Superior temporal gyrus (tissue), 1 donor: ENCODE results near the gene LIMD2.

Source experiments
- DNase-seq: peaks from one replicate; pipeline ENCODE4 v3.0.0-alpha.2; 2016; ENCODE audit errors: extremely low spot score

Gene LIMD2

DNA sequence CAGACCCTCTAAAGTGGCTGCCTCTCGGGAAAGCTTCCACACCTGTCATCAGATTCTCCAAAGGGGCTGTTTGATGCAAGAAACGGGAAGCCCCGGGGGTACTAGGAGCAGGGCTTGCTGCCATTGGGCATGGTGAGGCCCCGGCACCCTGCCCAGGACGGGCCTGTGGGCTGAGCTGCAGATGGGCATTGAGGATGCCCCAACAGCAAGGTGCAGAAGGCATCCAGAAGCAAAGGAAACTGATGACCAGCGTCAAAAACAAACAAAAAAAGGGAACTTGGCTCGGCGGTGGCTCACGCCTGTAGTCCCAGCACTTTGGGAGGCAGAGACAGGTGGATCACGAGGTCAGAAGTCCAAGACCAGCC is 1.5 kb upstream of the LIMD2 start:
- no peak for DNase-seq

DNA sequence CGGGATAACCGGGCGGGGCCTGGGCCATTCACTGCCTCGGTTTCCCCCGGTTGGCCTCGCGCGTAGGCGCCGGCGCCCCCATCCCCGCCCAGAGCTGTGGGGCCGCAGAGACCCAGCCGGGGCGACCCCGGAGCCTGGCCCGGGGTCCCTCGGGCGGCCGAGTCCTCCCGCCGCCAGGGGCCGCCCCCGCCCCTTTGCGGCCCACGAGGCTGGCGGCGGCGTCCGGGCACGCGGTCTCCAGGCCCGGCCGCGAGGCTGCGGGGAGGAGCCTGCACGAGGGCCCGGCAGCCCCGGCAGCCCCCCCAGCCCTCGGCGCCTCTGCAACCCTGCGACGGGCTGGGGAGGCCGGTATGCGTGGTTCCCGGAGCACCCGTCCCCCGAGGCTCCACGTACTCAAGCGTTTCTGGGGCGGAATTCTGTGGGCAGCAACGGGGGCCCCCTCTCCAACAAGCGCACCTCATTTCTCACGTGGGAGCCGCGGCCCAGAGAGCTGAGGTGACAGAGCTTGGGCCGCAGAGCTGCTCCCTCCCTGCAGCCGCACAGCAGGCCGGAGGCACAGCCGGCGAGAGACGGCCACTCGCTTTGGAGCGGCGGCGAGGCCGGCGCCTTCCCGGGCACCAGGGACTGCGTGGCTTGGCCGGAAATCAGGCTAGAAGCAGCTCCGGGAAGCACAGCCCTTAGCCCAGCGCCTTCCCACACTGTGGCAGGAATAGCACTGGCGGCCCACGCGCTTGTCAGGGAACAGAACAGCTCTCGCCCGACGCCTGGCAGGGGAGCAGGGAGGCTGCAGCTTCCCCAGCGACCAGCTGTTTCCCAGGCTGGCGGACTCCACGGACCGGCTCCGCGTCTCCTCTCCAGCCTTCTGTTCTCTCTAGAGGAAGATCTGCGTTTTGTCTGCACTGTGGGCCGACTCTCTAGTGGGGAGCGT is 867 bp upstream of the LIMD2 start:
- DNase-seq, result peak; percentile 66

DNA sequence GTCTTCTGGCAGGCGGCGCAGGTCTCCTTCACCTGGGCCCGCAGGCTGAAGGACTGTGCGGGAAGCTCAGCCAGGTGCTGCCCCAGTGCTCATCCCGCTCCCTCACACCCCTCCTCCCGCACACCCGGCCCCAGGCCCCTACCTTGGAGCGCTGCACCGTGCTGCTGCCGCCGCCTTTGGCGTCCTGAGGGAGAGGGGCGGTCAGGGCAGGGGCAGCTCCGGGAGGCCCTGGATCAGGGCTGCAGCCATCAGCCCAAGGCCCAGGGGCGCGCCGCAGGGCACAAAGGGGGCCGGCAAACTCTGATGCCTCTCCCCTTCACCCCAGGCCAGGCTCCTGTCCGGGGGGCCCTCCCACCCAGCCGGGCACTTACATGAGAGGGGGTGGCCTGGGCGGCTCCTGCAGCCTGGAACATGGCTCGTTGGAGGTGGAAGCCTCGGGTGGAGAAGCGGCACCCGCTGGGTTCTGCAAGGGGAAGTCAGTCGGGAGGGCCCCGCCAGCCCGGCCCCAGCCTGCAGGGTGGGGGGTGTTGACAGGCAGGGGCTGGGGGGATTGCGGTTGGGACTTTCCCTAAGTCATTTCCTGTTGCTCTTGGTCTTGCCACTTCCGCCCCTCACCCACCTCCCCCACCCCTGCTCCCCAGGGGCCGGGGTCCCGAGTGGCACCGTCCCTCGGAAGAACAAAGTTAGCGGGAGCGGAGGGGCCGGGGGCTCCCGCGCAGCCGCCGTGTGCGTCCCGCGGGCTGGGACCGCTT is 863 bp downstream of the LIMD2 start:
- DNase-seq, result no peak

DNA sequence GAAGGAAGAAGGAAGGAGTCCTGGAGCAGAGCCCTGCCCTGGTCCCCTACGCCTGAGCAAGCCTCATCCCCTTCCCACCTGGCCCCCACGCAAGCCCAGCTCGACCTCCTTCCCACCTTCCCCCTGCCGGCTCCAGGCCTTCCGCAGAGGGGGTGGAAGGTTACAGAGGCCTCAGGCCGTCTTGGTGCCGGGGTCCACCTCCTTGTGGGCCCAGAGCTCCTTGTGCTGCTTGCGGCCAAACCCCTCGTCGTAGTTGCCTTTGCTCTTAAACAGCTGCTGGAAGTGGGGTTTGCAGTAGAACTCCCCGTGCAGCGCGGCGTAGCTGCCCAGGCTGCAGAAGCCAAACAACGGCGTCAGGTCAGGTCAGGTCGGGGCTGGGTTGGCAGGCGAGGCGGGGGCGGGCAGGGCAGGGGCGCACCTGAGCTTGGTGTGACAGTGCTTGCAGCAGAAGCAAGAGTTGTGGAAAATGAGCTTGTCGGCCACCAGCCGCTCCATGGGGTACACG is 1.5 kb downstream of the LIMD2 start:
- no peak for DNase-seq

DNA sequence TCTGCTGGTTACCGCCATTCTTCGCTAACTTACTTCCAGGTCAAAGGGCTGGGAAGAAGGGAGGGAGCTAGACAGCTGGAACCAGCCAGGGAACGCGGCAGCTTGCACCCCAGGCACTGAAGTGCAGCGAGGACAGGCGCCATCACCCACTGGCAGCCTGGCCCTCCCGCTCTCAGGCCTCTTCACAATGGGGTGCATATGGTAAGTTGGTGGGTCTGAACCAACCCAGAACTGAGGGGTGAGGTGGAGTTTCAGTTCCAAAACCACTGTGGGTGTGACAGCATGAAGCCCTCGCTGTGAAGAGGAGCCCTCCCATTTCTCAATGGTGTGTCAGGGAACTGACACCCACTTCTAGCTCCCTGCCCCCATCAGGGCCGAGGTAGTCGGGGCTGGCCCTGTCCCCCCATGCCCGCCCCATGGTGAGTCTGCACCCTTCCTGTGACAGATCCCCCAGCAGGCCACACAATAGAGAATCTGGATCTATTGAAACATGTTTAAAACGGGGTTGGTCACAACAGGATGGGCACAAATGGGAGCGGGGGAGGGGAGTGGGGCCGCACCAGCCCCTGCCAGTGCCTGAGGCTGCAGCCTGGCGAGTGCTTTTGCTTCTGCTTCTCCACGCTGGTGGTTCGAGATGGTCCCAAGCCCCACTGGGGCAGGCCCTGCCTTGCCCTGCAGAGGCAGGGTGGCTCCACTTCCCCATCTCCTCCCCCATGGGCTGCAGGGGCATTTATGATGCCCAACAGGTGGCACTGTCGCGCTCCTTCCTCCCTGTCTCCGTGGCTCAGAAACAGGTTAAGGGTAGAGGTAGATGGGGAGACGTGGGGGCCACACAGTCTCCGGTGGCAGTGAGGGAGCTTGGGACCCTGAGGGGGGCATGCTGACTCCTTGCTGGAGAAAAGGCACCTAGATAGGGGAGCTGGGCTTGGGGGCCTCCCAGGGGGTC is 2.3 kb downstream of the LIMD2 start:
- DNase-seq, result no peak

DNA sequence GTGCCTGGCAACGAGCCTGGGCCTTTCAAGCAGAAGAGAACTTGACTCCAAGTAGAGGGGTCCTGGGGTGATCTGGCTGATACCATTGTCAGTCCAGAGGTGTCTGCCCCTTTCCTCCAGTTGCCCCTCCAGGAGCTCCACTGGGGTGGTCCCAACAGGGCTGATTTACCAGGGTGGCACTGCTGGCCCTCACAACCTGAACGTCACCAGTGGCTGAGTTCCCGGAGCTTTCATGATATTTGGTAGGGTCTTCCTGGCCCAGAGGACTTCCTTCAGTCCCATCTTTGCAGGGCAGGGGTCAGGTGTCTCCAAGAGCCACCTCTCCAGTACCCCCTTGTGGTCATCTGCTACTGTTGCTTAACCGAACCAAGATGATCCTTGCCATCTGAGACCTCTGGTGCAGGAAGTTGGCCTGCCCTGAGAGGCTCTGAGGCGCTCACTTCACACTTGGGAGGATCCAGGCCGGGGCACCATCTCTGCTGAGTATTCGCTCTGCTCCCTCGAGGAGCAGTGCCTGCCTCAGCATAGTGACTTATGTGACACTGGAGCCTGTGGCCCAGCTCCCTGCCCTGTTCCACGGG is 3.5 kb downstream of the LIMD2 start:
- DNase-seq, result no peak

DNA sequence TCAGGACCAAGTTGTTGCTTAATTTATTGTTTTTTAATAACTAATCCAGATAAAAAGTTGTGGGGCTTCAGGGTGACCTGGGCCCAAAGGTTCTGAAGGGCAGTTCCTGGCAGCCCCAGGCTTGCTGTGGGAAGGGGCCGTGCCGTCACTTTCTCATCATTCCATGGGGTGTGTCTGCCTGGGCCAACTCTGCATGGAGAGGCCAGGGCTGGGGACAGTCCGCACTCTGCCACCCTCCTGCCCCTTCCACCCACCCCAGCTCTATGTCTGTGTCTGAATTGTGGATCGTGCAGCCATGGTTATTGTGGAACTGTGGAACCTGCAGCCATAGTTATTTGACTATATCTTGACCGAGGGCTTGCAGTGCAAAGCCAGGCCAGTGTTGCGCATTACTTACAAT is 4.0 kb downstream of the LIMD2 start:
- DNase-seq, result no peak

DNA sequence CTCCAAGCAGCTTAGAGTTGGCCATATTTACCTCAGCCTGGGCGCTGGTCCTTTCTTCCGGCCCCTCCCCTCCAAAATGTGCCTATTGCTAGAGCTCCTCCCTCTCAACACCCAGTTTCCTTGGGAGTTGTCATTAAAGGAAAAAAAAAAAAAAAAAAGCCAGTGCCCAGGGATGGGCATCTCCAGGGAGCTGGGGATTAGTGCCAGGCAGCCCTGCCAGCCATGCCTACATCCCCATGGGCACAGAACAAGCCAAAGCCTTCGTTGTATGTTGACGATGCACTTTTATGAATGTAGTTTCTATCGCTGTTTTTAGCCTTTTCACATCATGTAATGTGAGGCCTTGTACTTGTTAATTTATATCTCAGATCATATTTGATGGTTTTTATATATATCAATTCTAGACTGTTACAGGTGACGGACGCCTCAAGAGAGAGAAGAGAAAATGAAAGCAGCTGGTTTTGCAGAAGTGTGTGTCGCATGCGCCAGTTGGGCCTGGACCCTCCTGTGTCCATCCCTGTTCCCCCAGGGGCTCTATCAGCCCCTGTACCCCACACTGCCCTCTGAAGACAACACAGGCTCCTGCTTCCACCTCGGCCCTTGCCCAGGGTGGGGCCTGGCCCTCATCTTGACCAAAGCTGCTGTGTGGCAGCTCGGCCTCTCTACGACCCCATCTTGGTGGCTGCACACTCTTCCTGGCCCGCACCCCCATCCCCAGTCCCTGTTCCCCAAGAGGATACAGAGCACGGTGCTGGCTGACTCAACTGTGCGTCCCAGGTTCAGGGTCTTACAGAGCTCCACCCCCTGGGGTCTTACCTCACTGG is 4.8 kb downstream of the LIMD2 start:
- DNase-seq, result peak; percentile 34

DNA sequence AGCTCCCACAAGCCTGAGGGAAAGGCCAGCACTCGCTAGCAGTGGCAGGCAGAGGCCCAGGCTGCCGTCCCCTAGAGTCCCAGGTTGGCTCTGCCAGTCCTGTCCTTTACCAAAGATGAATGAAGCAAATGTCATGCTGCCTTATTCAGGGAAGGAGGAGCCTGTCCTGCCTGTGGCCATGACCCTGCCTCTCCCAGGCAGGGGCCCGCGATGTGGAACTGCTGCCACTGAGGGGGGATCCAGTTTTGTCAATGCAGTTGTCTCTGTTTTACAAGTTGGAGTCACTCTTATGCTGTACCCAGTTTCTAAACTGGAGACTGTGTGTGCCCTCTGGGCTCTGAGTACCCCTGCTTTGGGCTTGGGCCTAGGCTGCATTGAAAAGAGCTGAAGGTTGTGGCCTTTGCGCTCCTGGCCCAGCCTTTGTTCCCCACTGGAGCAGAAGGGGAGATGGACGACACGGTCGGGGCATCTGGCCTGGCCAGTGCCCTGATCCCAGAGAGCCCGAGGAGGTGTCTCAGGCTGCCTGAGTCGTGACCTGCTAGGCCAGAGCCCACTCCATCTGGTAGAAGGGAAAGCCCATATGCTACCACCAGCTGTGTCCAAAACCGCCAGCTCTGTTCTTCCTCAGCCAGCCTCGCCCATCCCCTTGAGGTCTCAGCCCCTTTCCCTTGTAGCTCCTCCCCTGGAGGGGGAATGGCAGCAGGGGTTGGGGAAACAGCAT is 5.5 kb downstream of the LIMD2 start:
- no peak for DNase-seq

DNA sequence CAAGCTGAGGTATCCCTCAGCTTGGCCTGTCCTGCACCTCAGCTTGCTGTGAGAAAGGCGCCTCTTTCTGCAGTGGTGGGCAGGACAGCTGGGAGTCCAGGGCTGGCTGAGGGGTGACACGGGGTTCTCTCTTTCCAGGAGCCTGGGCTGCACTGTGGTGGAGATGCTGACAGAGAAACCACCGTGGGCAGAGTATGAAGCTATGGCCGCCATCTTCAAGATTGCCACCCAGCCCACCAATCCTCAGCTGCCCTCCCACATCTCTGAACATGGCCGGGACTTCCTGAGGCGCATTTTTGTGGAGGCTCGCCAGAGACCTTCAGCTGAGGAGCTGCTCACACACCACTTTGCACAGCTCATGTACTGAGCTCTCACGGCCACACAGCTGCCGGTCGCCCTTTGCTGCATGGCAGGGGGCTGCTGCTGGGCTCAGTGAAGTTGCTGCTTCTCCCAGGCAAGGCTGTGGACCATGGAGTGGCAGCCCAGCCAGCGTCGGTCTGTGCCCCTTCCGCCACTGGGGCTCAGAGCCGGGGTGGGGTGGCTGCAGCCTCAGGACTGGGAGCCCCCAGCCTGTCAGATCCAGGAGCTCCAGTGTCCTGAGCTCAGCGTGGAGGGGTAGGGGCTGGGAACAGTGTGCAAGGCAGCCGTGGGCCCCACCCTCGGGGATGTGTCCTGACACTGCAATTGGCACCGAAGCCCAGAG is 6.4 kb downstream of the LIMD2 start:
- DNase-seq, result no peak

DNA sequence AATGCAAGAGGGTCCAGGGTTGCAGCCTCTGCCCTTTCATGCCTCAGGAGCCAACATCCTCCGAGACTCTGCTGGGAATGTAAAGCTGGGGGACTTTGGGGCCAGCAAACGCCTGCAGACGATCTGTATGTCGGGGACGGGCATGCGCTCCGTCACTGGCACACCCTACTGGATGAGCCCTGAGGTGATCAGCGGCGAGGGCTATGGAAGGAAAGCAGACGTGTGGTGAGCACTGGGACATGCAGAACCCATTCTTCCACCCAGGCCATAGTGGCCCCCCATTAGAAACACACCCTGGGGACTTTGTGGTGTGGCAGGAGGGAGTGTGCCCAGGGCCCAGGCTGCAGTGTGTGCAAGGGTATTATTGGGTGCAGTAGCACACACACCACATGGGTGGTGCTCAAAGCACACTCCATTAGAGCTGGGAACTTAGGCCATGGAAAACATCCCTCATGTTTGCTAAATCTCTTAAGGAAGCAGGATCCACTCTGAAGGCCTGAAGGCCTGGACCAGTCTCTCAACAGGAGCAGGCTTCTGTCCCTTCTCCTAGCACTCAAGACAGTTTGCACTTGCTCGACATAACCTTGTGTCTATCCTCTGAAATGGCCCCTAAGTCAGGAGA is 7.6 kb downstream of the LIMD2 start:
- no peak for DNase-seq

DNA sequence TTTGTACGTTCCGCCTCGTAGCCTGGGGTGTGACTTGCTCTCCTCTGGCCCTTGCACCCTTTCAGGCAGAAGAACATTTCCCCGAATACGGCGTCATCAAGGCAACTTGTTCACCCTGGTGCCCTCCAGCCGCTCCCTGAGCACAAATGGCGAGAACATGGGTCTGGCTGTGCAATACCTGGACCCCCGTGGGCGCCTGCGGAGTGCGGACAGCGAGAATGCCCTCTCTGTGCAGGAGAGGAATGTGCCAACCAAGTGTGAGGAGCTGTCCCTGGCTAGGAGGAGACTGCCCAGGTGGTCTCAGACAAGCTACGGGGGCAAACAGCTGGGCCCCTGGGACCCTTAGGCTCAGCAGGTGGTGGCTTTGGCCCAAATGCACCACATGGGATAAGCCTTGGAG is 10.4 kb downstream of the LIMD2 start:
- DNase-seq, result no peak

DNA sequence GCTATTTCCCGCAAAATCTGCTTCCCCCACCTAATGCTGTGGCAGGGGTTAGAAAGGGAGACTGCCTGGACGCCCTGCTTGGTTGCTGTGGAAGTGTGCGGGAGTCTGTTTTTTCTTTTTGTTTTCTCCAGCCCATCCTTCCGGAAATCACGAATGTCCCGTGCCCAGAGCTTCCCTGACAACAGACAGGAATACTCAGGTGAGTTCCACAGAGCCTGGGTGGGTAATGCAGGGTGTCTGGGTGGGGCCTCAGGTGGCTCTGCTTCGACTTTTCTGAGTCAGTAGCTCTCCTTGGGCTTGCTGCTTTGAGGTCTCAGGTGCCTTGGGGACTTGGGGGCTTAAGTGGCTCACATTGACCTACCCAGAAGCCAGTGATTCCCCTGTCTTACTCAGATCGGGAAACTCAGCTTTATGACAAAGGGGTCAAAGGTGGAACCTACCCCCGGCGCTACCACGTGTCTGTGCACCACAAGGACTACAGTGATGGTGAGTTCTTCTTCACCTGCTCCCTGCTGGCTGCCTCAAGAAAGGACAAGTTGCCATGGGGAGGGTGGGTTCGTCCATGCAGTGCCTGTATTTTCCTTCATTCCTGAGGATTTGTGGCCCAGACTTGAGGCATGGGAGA is 11.4 kb downstream of the LIMD2 start:
- DNase-seq, result no peak

DNA sequence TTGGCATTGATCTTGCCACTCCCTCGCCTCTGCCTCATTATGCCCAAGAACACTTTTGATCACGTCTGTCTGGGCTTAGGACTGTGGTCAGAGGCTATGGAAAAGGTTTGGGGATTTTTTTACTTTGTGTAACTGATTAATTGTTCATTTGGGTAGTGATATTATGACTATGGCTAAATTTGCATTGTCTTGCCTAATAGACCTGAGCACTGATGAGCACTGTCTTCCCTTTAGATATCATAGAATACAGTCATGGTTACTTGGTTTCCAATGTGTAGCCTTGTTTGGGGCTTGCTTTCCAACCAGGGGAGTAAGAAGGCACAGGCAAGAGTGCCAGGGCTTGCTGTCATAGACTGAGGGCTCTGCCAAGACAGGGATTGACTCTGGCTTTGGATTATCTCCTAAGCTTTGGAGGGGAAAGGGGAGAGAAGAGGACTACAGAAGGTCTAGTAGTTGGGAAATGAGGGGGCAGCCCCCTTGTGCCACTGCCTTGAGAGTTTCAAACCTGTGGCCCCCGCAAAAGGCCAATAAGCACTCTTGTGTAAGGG is 13.7 kb downstream of the LIMD2 start:
- no peak for DNase-seq

DNA sequence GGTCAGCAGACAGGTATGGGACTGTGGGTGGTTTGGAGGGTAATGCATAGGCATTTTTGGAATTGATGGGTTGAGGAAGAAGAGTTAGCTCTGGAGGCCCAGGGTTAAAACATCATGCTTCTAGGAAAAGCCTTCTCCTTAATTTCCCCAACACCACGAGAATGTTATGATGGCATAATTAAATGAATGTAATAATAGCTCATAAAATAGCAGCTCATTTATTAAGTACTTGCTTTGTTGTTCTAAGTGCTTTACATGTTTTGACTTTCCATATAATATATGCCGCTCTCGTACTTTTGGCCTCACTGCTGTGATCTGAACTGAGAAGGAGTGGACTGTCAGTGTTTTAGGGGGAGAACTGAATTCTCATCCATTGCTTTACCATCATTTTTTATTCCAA is 14.3 kb downstream of the LIMD2 start:
- no peak for DNase-seq

DNA sequence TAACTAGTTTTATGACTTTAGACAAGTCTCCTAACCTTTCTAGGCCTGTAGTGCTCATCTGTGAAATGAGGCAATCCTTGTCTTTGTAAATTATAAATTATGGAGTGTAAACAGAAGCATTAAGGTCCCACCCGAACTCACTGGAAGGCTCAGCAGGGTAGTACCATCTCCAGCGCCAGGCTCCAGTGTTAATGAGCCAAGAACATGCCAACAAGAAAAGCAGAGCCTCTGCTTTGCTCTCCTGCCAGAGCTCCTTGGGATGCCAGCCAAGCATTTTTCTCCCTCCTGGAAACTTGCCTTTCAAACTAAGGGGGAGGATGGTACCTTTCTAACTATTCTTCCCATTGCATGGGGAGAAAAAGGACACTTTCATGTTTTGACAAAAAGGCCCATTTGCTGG is 14.9 kb downstream of the LIMD2 start:
- peak; percentile 72 for DNase-seq

DNA sequence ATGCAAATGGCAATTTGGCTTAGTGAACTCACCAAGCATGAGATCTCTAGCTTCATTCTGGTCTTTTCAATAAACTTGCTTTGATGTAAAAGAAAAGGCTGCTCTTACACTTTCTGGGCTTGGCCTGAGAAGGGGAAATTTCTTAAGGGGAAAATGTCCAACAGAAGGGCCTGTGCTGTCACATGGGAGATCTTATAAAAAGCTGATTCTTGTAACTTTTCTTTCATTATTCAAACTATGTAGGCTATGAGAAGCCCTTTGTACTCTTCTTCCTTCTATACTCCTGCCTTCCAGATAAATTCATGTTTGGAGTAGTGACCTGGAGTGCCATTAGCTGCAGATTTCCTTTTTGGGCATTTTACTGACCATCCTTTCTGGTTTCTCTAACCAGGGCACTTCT is 16.9 kb downstream of the LIMD2 start:
- DNase-seq, result no peak

DNA sequence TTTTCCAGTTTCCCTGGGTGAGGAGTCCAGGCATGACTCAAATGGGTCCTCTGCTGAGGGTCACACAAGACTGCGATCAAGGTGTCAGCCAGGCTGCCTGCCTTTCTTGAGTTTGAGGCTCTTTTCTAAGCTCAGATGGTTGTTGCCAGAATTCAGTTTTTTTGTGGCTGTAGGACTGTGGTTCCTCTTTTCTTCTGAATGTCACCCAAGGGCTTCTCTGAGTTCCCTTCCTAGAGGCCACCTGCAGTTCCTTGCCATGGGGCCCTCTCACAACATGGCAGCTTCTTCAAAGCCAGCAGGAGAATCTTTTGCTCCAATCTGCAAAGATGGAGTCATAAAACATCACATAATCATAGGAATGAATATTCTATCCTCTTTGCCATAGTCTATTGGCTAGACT is 17.5 kb downstream of the LIMD2 start:
- DNase-seq, result no peak
